ENCODE data around the gene TPR. TPM values are rescaled to one million over a fixed set of nuclear protein-coding genes. Genes with fewer than 3 reads are reported as not detected.

TPR gene
- total RNA-seq, 8 experiments from 2014 or later, result 61.0 to 156 (median 79.1) TPM

- no peak overlapping the region for H3K4me3 ChIP-seq
- in situ Hi-C loops (cut with MboI; ENCODE audit: low pct_unique_long_range_greater_than_20kb in 2 of 9, low sequenced_read_pairs in 9 of 9, unreplicated experiment in 9 of 9), result no loop called here
- peak in 4 of 8 experiments; percentile 43 to 94 (median 46) for ATAC-seq (replicated peaks in 6 of 8)
- H3K4me1 ChIP-seq (replicated peaks in 1 of 2), result peaks cover 0 to 5% of the 10 kb centered on the region in 2 donors
- WGBS, 10 experiments, result 42 to 100% (median 73%) methylated on average over 1 to 3 of the region's 3 CpGs; no CpG with 5 or more reads in 2 of the 10 experiments
- H3K27ac ChIP-seq, result no peak overlapping the region
Measured at GRCh38 chr1:186315570-186315969, 59.5 kb downstream of the TPR start.

GRCh38 chr1:186311375-186312051 lies 63.5 kb downstream of the TPR start:
- no peak overlapping the region for H3K4me3 ChIP-seq
- H3K27ac ChIP-seq, result no peak overlapping the region
- in situ Hi-C loops (cut with MboI; ENCODE audit: low pct_unique_long_range_greater_than_20kb in 2 of 9, low sequenced_read_pairs in 9 of 9, unreplicated experiment in 9 of 9), result no loop called here
- 79 to 100% (median 94%) methylated on average over 2 to 3 of the region's 3 CpGs for WGBS, 10 experiments
- H3K4me1 ChIP-seq (replicated peaks in 1 of 2), result peaks cover 0 to 5% of the 10 kb centered on the region in 2 donors
- no peak for ATAC-seq (replicated peaks in 6 of 8)

- Histone ChIP-seq H3K4me1 (replicated peaks in 1 of 2) (no peaks in the 10 kb centered on the region), H3K4me3 (no peak overlapping the region), H3K27ac (no peak overlapping the region)
- no peak for ATAC-seq (replicated peaks in 6 of 8)
- in situ Hi-C loops (cut with MboI; ENCODE audit: low pct_unique_long_range_greater_than_20kb in 2 of 9, low sequenced_read_pairs in 9 of 9, unreplicated experiment in 9 of 9), result no loop called here
- WGBS, 10 experiments, result 33 to 100% (median 85%) methylated on average over 1 to 4 of the region's 4 CpGs; no CpG with 5 or more reads in 2 of the 10 experiments
Measured at GRCh38 chr1:186310307-186310706, 64.7 kb downstream of the TPR start.

- in situ Hi-C loops (cut with MboI; ENCODE audit: low pct_unique_long_range_greater_than_20kb in 2 of 9, low sequenced_read_pairs in 9 of 9, unreplicated experiment in 9 of 9), result no loop called here
- 91 to 100% (median 99%) methylated on average over 1 to 6 of the region's 6 CpGs for WGBS, 10 experiments
- H3K27ac ChIP-seq, result no peak overlapping the region
Measured at GRCh38 chr1:186308264-186309060, 66.6 kb downstream of the TPR start.

GRCh38 chr1:186307445-186307844 lies 67.6 kb downstream of the TPR start:
- in situ Hi-C loops (cut with MboI; ENCODE audit: low pct_unique_long_range_greater_than_20kb in 2 of 9, low sequenced_read_pairs in 9 of 9, unreplicated experiment in 9 of 9), result no loop called here
- ATAC-seq (replicated peaks in 6 of 8), result no peak
- Histone ChIP-seq H3K4me3 (no peak overlapping the region), H3K4me1 (replicated peaks in 1 of 2) (no peaks in the 10 kb centered on the region), H3K27ac (no peak overlapping the region)
- WGBS, 10 experiments, result no CpG with 5 or more reads among the region's 6 CpGs

More at GRCh38 chr1:186308264-186309060, 66.6 kb downstream of the TPR start:
- H3K4me1 ChIP-seq (replicated peaks in 1 of 2), result no peaks in the 10 kb centered on the region
- ATAC-seq (replicated peaks in 6 of 8), result no peak
- no peak overlapping the region for H3K4me3 ChIP-seq

- Histone ChIP-seq H3K27ac (no peak overlapping the region), H3K4me3 (no peak overlapping the region), H3K4me1 (replicated peaks in 1 of 2) (no peaks in the 10 kb centered on the region)
- WGBS, 10 experiments, result 43 to 100% (median 91%) methylated on average over 1 to 3 of the region's 3 CpGs; no CpG with 5 or more reads in 3 of the 10 experiments
- ATAC-seq (replicated peaks in 6 of 8), result peak in 1 of 8 experiments; percentile 68
- in situ Hi-C loops (cut with MboI; ENCODE audit: low pct_unique_long_range_greater_than_20kb in 2 of 9, low sequenced_read_pairs in 9 of 9, unreplicated experiment in 9 of 9), result no loop called here
Measured at GRCh38 chr1:186306533-186306932, 68.5 kb downstream of the TPR start.

- no peak overlapping the region for H3K27ac ChIP-seq
- no peaks in the 10 kb centered on the region for H3K4me1 ChIP-seq (replicated peaks in 1 of 2)
- WGBS, 10 experiments, result 47 to 83% (median 59%) methylated on average over 2 to 6 of the region's 6 CpGs
- ATAC-seq (replicated peaks in 6 of 8), result peak in 5 of 8 experiments; percentile 34 to 56 (median 43)
- no peak overlapping the region for H3K4me3 ChIP-seq
- in situ Hi-C loops (cut with MboI; ENCODE audit: low pct_unique_long_range_greater_than_20kb in 2 of 9, low sequenced_read_pairs in 9 of 9, unreplicated experiment in 9 of 9), result no loop called here
Measured at GRCh38 chr1:186304982-186305949, 69.8 kb downstream of the TPR start.

- in situ Hi-C loops (cut with MboI; ENCODE audit: low pct_unique_long_range_greater_than_20kb in 2 of 9, low sequenced_read_pairs in 9 of 9, unreplicated experiment in 9 of 9), result no loop called here
- H3K27ac ChIP-seq, result no peak overlapping the region
- H3K4me1 ChIP-seq (replicated peaks in 1 of 2), result no peaks in the 10 kb centered on the region
- no peak for ATAC-seq (replicated peaks in 6 of 8)
- no peak overlapping the region for H3K4me3 ChIP-seq
- WGBS, 10 experiments, result 61 to 100% (median 74%) methylated on average over 1 to 2 of the region's 2 CpGs; no CpG with 5 or more reads in 2 of the 10 experiments
Measured at GRCh38 chr1:186303911-186304310, 71.1 kb downstream of the TPR start.

- 22 to 100% (median 87%) methylated on average over 1 to 3 of the region's 3 CpGs for WGBS, 10 experiments
- Histone ChIP-seq H3K27ac (no peak overlapping the region), H3K4me1 (replicated peaks in 1 of 2) (no peaks in the 10 kb centered on the region), H3K4me3 (no peak overlapping the region)
- in situ Hi-C loops (cut with MboI; ENCODE audit: low pct_unique_long_range_greater_than_20kb in 2 of 9, low sequenced_read_pairs in 9 of 9, unreplicated experiment in 9 of 9), result no loop called here
- ATAC-seq (replicated peaks in 6 of 8), result peak in 2 of 8 experiments; percentile 45 to 50
Measured at GRCh38 chr1:186302381-186302920, 72.6 kb downstream of the TPR start.

- H3K4me3 ChIP-seq, result no peak overlapping the region
- ATAC-seq (replicated peaks in 6 of 8), result no peak
- no peak overlapping the region for H3K27ac ChIP-seq
- in situ Hi-C loops (cut with MboI; ENCODE audit: low pct_unique_long_range_greater_than_20kb in 2 of 9, low sequenced_read_pairs in 9 of 9, unreplicated experiment in 9 of 9), result no loop called here
- WGBS, 10 experiments, result 80 to 100% (median 85%) methylated on average over 2 to 7 of the region's 7 CpGs; no CpG with 5 or more reads in 3 of the 10 experiments
- H3K4me1 ChIP-seq (replicated peaks in 1 of 2), result no peaks in the 10 kb centered on the region
Measured at GRCh38 chr1:186301448-186301847, 73.6 kb downstream of the TPR start.

GRCh38 chr1:186300056-186300455 lies 75.0 kb downstream of the TPR start:
- H3K27ac ChIP-seq, result no peak overlapping the region
- no peak for ATAC-seq (replicated peaks in 6 of 8)
- no peaks in the 10 kb centered on the region for H3K4me1 ChIP-seq (replicated peaks in 1 of 2)
- WGBS, 10 experiments, result 64 to 100% (median 87%) methylated on average over 1 to 6 of the region's 6 CpGs; no CpG with 5 or more reads in 2 of the 10 experiments
- no peak overlapping the region for H3K4me3 ChIP-seq
- in situ Hi-C loops (cut with MboI; ENCODE audit: low pct_unique_long_range_greater_than_20kb in 2 of 9, low sequenced_read_pairs in 9 of 9, unreplicated experiment in 9 of 9), result no loop called here

- in situ Hi-C loops (cut with MboI; ENCODE audit: low pct_unique_long_range_greater_than_20kb in 2 of 9, low sequenced_read_pairs in 9 of 9, unreplicated experiment in 9 of 9), result no loop called here
- ATAC-seq (replicated peaks in 6 of 8), result no peak
- WGBS, 10 experiments, result 58 to 100% (median 83%) methylated on average over 1 to 2 of the region's 2 CpGs; no CpG with 5 or more reads in 1 of the 10 experiments
- Histone ChIP-seq H3K27ac (no peak overlapping the region), H3K4me1 (replicated peaks in 1 of 2) (no peaks in the 10 kb centered on the region), H3K4me3 (no peak overlapping the region)
Measured at GRCh38 chr1:186299570-186299969, 75.5 kb downstream of the TPR start.

Measured in motor neuron (in vitro differentiated cells).